HepG2 (cell line): Measurements from ENCODE around the gene FBXO24.

Source experiments
- ARID3A ChIP-seq: IDR thresholded peaks from 2 replicates; pipeline ENCODE4 v1.6.1; 2012; ENCODE audit warnings: low read depth, low read length, improper control_type of control experiment
- CTCF ChIP-seq: sonication (generic); formaldehyde crosslinking; IDR thresholded peaks from 2 replicates; pipeline ENCODE4 v1.5.0; 2020; ENCODE audit warnings: mild to moderate bottlenecking, missing genetic modification reagents, moderate library complexity
- EHMT2 ChIP-seq: fragments of 200-600 bp; sonication (generic); IDR thresholded peaks from 2 replicates; pipeline ENCODE4 v1.7.0; 2017; ENCODE audit warnings: antibody characterized with exemption, low read depth, low read length, borderline replicate concordance
- EZH2 ChIP-seq: conservative IDR thresholded peaks from 2 replicates; pipeline ENCODE4 v1.6.1; 2012; ENCODE audit warnings: mild to moderate bottlenecking, low read depth, low read length, moderate library complexity
- HMG20B ChIP-seq: conservative IDR thresholded peaks from 2 replicates; pipeline ENCODE4 v1.6.1; 2016; ENCODE audit warnings: missing genetic modification reagents, missing compliant biosample characterization
- KLF16 ChIP-seq, 2 experiments: sonication (generic) in 1 of 2; formaldehyde crosslinking in 1 of 2; IDR thresholded peaks; 2 replicates each; pipeline versions ENCODE4 v1.6.1 to v1.8.0; 2016 to 2023; ENCODE audit warnings: missing genetic modification reagents in 2 of 2, missing compliant biosample characterization in 1 of 2
- NR1H2 ChIP-seq: sonication (generic); formaldehyde crosslinking; IDR thresholded peaks from 2 replicates; pipeline ENCODE4 v1.8.1; 2022; ENCODE audit warnings: low read depth, missing genetic modification reagents, borderline replicate concordance
- ZNF274 ChIP-seq: sonication (generic); formaldehyde crosslinking; IDR thresholded peaks from 2 replicates; pipeline ENCODE4 v1.5.1; 2020; ENCODE audit warnings: mild to moderate bottlenecking, missing genetic modification reagents
- ZZZ3 ChIP-seq: sonication (generic); formaldehyde crosslinking; IDR thresholded peaks from 2 replicates; pipeline ENCODE4 v1.4.0; 2020; ENCODE audit warnings: missing genetic modification reagents, mild to moderate bottlenecking, borderline replicate concordance
- TF ChIP-seq, protein P1 (sequence below), 2 experiments: sonication (generic) in 1 of 2; formaldehyde crosslinking in 1 of 2; IDR thresholded peaks; 2 replicates each; pipeline versions ENCODE4 v1.5.1 to v1.6.1; 2011 to 2020; ENCODE audit warnings: borderline replicate concordance in 1 of 2, low read depth in 1 of 2, low read length in 1 of 2, mild to moderate bottlenecking in 1 of 2, missing genetic modification reagents in 1 of 2, moderate library complexity in 1 of 2

DNA sequence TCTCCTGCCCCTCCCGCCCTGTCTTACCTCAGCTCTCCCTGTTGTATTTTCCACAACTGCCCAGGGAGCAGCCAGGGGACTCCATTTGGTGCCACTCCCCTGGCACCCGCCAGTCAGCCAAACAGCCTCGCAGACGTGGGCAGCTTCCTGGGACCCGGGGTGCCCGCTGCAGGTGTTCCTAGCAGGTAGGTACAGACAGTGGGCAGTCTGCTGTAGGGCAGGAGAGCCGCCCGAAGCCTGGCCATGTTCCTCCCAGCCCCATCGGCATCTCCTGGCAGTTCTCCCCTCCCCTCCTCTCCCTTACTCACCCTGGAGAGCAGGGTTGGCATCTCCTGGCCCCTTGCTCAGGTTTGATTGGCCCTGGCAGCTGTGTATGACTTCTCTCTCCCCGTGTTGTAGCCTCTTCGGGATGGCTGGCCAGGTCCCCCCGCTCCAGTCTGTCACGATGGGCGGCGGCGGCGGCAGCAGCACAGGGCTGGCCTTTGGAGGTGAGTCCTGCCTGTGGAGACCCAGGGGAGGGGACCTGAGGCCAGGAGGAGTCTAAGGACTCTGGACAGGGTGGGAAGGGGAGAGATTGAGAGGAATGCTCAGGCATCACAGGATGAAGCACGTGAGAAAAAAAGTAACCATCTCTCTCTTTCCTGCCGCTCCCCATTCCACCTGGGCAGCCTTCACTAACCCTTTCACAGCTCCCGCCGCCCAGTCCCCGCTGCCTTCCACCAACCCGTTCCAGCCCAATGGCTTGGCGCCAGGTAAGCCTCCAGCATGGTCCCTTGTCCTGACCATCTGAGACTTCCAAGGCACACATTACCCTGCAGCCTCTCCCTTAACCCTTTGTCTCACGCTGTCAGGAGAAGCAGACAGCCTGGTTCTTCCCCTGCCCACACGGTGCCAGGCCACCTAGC, 23.7 kb upstream of the FBXO24 start:
- TF ChIP-seq NR1H2 (CRISPR knock-in tag) (no peak), ZNF274 (CRISPR knock-in tag) (no peak), HMG20B (CRISPR knock-in tag) (no peak), EZH2 (no peak), ARID3A (no peak), CTCF (no peak), KLF16 (CRISPR knock-in tag; IDR thresholded peaks at IDR 0.05) (no peak), EHMT2 (no peak), ZZZ3 (no peak)
- TF ChIP-seq, protein P1, sequence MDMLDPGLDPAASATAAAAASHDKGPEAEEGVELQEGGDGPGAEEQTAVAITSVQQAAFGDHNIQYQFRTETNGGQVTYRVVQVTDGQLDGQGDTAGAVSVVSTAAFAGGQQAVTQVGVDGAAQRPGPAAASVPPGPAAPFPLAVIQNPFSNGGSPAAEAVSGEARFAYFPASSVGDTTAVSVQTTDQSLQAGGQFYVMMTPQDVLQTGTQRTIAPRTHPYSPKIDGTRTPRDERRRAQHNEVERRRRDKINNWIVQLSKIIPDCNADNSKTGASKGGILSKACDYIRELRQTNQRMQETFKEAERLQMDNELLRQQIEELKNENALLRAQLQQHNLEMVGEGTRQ (IDR thresholded peaks at IDR 0.05; ENCODE audit: low read depth, low read length): no peak
- TF ChIP-seq, protein P1 (CRISPR knock-in tag; IDR thresholded peaks at IDR 0.05; ENCODE audit: borderline replicate concordance): no peak
